B cell (primary cell): ENCODE data around the gene ARV1.

ENCODE experiments used
- EZH2 ChIP-seq: IDR thresholded peaks from 2 replicates; pipeline ENCODE4 v1.6.1; 2012; ENCODE audit warnings: borderline replicate concordance, low read depth, mild to moderate bottlenecking, moderate library complexity, low read length; ENCODE audit not compliant: insufficient read depth, poor library complexity, severe bottlenecking
- TF ChIP-seq, protein P1 (sequence below): fragments of 200-600 bp; IDR thresholded peaks from one replicate; pipeline ENCODE4 v1.8.0; 2022; ENCODE audit warnings: antibody characterized with exemption, mild to moderate bottlenecking

DNA sequence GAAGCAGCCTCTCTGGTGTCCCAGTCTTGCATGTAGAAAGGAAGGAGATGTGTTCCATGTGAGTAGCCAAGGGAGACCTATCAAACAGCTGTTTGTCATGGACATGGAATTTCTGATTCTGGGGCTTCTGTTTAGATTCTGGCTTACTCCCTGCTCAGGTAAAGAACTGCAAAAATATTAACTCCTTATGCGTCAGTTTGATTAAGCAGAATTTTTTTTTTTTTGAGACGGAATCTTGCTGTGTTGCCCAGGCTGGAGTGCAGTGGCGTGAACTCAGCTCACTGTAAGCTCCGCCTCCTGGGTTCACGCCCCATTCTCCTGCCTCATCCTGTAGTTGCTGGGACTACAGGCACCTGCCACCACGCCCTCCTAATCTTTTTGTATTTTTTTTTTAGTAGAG lies 6.8 kb downstream of the ARV1 start:
- TF ChIP-seq, protein P1, sequence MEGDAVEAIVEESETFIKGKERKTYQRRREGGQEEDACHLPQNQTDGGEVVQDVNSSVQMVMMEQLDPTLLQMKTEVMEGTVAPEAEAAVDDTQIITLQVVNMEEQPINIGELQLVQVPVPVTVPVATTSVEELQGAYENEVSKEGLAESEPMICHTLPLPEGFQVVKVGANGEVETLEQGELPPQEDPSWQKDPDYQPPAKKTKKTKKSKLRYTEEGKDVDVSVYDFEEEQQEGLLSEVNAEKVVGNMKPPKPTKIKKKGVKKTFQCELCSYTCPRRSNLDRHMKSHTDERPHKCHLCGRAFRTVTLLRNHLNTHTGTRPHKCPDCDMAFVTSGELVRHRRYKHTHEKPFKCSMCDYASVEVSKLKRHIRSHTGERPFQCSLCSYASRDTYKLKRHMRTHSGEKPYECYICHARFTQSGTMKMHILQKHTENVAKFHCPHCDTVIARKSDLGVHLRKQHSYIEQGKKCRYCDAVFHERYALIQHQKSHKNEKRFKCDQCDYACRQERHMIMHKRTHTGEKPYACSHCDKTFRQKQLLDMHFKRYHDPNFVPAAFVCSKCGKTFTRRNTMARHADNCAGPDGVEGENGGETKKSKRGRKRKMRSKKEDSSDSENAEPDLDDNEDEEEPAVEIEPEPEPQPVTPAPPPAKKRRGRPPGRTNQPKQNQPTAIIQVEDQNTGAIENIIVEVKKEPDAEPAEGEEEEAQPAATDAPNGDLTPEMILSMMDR, result no peak
- TF ChIP-seq EZH2, result no peak
